ENCODE measurements around the gene RPRD1A. TPM values are rescaled to one million over a fixed set of nuclear protein-coding genes. Genes with fewer than 3 reads are reported as not detected.

Gene RPRD1A
- total RNA-seq, 2 donors from 2014 or later, result 30.6 to 31.1 TPM

GRCh38 chr18:36009214-36009613 lies 58.1 kb downstream of the RPRD1A start:
- ATAC-seq (replicated peaks in 1 of 2) (no peak), DNase-seq (no peak)
- H3K9me3 Mint-ChIP-seq, result no peaks in the 10 kb centered on the region
- H3K4me1 Mint-ChIP-seq (ENCODE audit: low read depth), result no peaks in the 10 kb centered on the region
- H3K36me3 Mint-ChIP-seq (ENCODE audit: insufficient read depth in 2 of 2), result no peaks in the 10 kb centered on the region
- H3K27ac Mint-ChIP-seq, result no peak overlapping the region
- no peak overlapping the region for H3K4me3 Mint-ChIP-seq
- H3K27me3 Mint-ChIP-seq (ENCODE audit: low read depth), result no peaks in the 10 kb centered on the region

- Mint-ChIP-seq H3K9me3 (no peaks in the 10 kb centered on the region), H3K4me3 (no peak overlapping the region), H3K36me3 (ENCODE audit: insufficient read depth in 2 of 2) (no peaks in the 10 kb centered on the region), H3K4me1 (ENCODE audit: low read depth) (no peaks in the 10 kb centered on the region), H3K27me3 (ENCODE audit: low read depth) (no peaks in the 10 kb centered on the region), H3K27ac (no peak overlapping the region)
- ATAC-seq (replicated peaks in 1 of 2) (no peak), DNase-seq (no peak)
These were observed 60.4 kb downstream of the RPRD1A start for GRCh38 chr18:36006997-36007396.

DNA sequence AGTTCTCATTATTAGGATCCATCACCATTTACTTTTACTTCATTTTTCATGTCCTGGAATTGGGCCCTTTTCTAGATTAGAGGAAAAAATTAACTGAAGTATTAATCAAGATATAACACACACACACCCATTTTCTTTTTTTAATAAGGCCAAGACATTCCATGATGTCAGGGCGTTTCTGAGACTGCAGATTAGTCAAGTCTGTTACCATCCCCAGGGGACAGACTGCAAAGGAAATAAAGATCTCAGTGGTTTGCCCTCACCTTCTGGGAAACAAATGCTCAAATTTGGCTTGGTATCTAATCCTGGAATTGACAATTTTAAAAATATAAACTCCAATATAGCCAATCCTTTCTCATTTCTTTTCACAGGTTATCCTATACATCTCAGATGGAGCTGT lies 67.4 kb downstream of the RPRD1A start:
- no peak for DNase-seq
- Mint-ChIP-seq H3K27me3 (ENCODE audit: low read depth) (no peaks in the 10 kb centered on the region), H3K4me1 (ENCODE audit: low read depth) (no peaks in the 10 kb centered on the region), H3K36me3 (ENCODE audit: insufficient read depth in 2 of 2) (no peaks in the 10 kb centered on the region), H3K9me3 (no peaks in the 10 kb centered on the region), H3K4me3 (no peak overlapping the region), H3K27ac (no peak overlapping the region)
- ATAC-seq (replicated peaks in 1 of 2), result no peak

- ATAC-seq (replicated peaks in 1 of 2) (no peak), DNase-seq (no peak)
- H3K36me3 Mint-ChIP-seq (ENCODE audit: insufficient read depth in 2 of 2), result no peaks in the 10 kb centered on the region
- H3K4me1 Mint-ChIP-seq (ENCODE audit: low read depth), result no peaks in the 10 kb centered on the region
- H3K27ac Mint-ChIP-seq, result no peak overlapping the region
- no peak overlapping the region for H3K4me3 Mint-ChIP-seq
- H3K27me3 Mint-ChIP-seq (ENCODE audit: low read depth), result no peaks in the 10 kb centered on the region
- H3K9me3 Mint-ChIP-seq, result no peaks in the 10 kb centered on the region
These were observed 68.4 kb downstream of the RPRD1A start for GRCh38 chr18:35998967-35999366.

DNA sequence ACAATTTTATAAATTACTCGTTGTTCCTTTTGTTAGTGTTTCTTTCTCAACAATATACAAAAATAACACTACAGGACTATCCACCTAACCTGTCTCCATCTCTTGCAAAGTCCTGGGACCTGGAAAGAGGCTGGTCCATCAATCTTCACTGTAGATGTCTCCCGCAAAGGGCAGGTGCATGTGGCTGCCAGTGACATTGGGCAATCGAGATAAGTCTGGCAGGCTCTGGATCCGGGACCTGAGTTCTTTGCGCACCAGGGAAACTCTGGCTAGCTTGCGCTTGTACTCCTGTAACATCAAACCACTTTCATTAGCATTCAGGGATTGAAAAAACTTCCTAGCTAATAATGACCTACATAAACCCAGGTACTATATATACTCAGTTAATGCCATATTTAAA lies 74.3 kb downstream of the RPRD1A start:
- H3K4me3 Mint-ChIP-seq, result no peak overlapping the region
- H3K27ac Mint-ChIP-seq, result no peak overlapping the region
- DNase-seq, result no peak
- no peaks in the 10 kb centered on the region for H3K4me1 Mint-ChIP-seq (ENCODE audit: low read depth)
- no peaks in the 10 kb centered on the region for H3K9me3 Mint-ChIP-seq
- H3K27me3 Mint-ChIP-seq (ENCODE audit: low read depth), result no peaks in the 10 kb centered on the region
- H3K36me3 Mint-ChIP-seq (ENCODE audit: insufficient read depth in 2 of 2), result no peaks in the 10 kb centered on the region
- ATAC-seq (replicated peaks in 1 of 2), result no peak

- H3K9me3 Mint-ChIP-seq, result no peaks in the 10 kb centered on the region
- no peak for DNase-seq
These were observed 75.7 kb downstream of the RPRD1A start for GRCh38 chr18:35991696-35992095.

DNA sequence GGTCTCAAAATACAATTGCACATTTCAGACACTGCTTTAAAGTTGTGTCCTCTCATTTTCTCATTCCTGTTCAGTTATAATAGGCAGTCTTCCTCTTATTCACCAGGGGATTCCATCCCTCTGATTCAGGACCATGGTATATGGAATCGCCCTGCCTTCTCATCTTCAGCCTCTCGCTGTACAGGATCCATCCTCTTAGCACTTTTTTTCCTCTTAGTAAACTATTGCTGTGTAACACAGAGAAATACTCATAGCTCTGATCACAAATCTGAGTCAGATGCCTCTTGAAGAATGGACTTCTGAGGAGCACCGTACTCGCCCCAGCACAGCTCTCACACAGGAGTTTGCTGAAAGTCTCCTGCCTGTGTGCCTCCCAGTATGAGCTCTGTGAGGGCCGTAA lies 83.5 kb downstream of the RPRD1A start:
- Mint-ChIP-seq H3K4me1 (ENCODE audit: low read depth) (no peaks in the 10 kb centered on the region), H3K27me3 (ENCODE audit: low read depth) (no peaks in the 10 kb centered on the region), H3K4me3 (no peak overlapping the region), H3K9me3 (no peaks in the 10 kb centered on the region), H3K27ac (no peak overlapping the region), H3K36me3 (ENCODE audit: insufficient read depth in 2 of 2) (peaks cover 2 to 25% of the 10 kb centered on the region in 2 donors)
- no peak for ATAC-seq (replicated peaks in 1 of 2)
- DNase-seq, result no peak

More at GRCh38 chr18:35991696-35992095, 75.7 kb downstream of the RPRD1A start:
- H3K27ac Mint-ChIP-seq, result no peak overlapping the region
- no peak for ATAC-seq (replicated peaks in 1 of 2)
- H3K27me3 Mint-ChIP-seq (ENCODE audit: low read depth), result no peaks in the 10 kb centered on the region
- peaks cover 0 to 4% of the 10 kb centered on the region in 2 donors for H3K36me3 Mint-ChIP-seq (ENCODE audit: insufficient read depth in 2 of 2)
- no peaks in the 10 kb centered on the region for H3K4me1 Mint-ChIP-seq (ENCODE audit: low read depth)
- H3K4me3 Mint-ChIP-seq, result no peak overlapping the region

DNA sequence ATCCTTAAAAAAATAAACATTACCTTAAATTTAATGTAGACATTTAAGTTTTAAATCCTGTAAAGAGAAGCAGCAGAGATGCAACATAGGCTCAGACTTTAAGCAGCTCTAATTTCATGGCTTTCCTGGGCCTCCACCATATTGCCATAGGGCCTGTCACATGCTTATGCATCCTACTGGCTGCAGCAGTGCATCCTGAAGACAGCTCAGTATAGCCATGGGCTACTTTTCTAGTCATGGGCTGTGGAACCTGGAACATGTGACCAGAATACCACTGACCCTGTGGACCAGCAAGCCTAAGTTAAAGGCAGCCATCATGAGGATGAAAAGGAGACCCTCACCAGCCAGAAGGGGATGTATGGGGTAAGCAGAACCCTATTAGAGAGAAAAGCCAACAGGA lies 84.2 kb downstream of the RPRD1A start:
- H3K27me3 Mint-ChIP-seq (ENCODE audit: low read depth), result no peaks in the 10 kb centered on the region
- no peaks in the 10 kb centered on the region for H3K9me3 Mint-ChIP-seq
- no peak for ATAC-seq (replicated peaks in 1 of 2)
- no peak overlapping the region for H3K27ac Mint-ChIP-seq
- DNase-seq, result no peak
- H3K36me3 Mint-ChIP-seq (ENCODE audit: insufficient read depth in 2 of 2), result peaks cover 2 to 30% of the 10 kb centered on the region in 2 donors
- H3K4me3 Mint-ChIP-seq, result no peak overlapping the region
- no peaks in the 10 kb centered on the region for H3K4me1 Mint-ChIP-seq (ENCODE audit: low read depth)

- no peak for DNase-seq
- H3K36me3 Mint-ChIP-seq (ENCODE audit: insufficient read depth in 2 of 2), result peaks cover 7 to 36% of the 10 kb centered on the region in 2 donors
- no peaks in the 10 kb centered on the region for H3K9me3 Mint-ChIP-seq
- peak overlapping the region; percentile 24 for H3K27ac Mint-ChIP-seq
- H3K4me3 Mint-ChIP-seq, result no peak overlapping the region
- H3K27me3 Mint-ChIP-seq (ENCODE audit: low read depth), result no peaks in the 10 kb centered on the region
- no peak for ATAC-seq (replicated peaks in 1 of 2)
- H3K4me1 Mint-ChIP-seq (ENCODE audit: low read depth), result no peaks in the 10 kb centered on the region
These were observed 84.8 kb downstream of the RPRD1A start for GRCh38 chr18:35982409-35983114.

GRCh38 chr18:35979112-35979511 lies 88.2 kb downstream of the RPRD1A start:
- DNase-seq (no peak), ATAC-seq (replicated peaks in 1 of 2) (no peak)
- H3K36me3 Mint-ChIP-seq (ENCODE audit: insufficient read depth in 2 of 2), result peaks cover 12 to 48% of the 10 kb centered on the region in 2 donors
- H3K27me3 Mint-ChIP-seq (ENCODE audit: low read depth), result no peaks in the 10 kb centered on the region
- no peaks in the 10 kb centered on the region for H3K9me3 Mint-ChIP-seq
- no peak overlapping the region for H3K4me3 Mint-ChIP-seq
- peaks cover 9% of the 10 kb centered on the region for H3K4me1 Mint-ChIP-seq (ENCODE audit: low read depth)
- no peak overlapping the region for H3K27ac Mint-ChIP-seq

DNA sequence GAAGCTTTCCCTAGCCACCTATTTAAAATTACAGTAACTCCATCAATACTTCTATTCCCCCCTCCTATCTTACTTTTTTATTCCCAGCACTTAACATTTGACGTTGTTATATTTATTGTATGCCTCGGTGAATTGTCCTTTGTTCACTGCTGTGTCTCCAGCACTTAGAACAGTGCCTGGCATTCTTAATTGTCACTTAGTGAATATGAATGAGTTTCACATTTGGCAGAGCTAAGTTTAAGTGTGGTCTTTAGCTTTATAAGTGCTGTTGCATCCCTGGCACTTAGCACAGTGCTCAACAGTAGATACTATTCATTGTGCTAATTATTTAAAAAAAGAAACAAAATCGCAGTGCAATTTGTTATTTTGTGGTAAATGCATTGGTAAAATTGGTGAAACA lies 93.2 kb downstream of the RPRD1A start:
- Mint-ChIP-seq H3K9me3 (no peaks in the 10 kb centered on the region), H3K27me3 (ENCODE audit: low read depth) (no peaks in the 10 kb centered on the region), H3K4me3 (peak overlapping the region; percentile 92 to 100), H3K36me3 (ENCODE audit: insufficient read depth in 2 of 2) (peaks cover 20 to 35% of the 10 kb centered on the region in 2 donors), H3K4me1 (ENCODE audit: low read depth) (peaks cover 40% of the 10 kb centered on the region), H3K27ac (peak overlapping the region; percentile 86)
- DNase-seq (no peak), ATAC-seq (replicated peaks in 1 of 2) (no peak)

- H3K4me3 Mint-ChIP-seq, result peak overlapping the region; percentile 92 to 100
- H3K27me3 Mint-ChIP-seq (ENCODE audit: low read depth), result no peaks in the 10 kb centered on the region
- H3K4me1 Mint-ChIP-seq (ENCODE audit: low read depth), result peaks cover 44% of the 10 kb centered on the region
- DNase-seq, result no peak
- H3K27ac Mint-ChIP-seq, result peak overlapping the region; percentile 86
- H3K36me3 Mint-ChIP-seq (ENCODE audit: insufficient read depth in 2 of 2), result peaks cover 20 to 34% of the 10 kb centered on the region in 2 donors
- no peak for ATAC-seq (replicated peaks in 1 of 2)
- no peaks in the 10 kb centered on the region for H3K9me3 Mint-ChIP-seq
These were observed 93.7 kb downstream of the RPRD1A start for GRCh38 chr18:35973650-35974049.

GRCh38 chr18:35972197-35973000 lies 95.0 kb downstream of the RPRD1A start, which contains the start of gene RMP24:
RMP24 (plus strand) TSS chr18:35972679.
- Mint-ChIP-seq H3K27ac (peak within 1 kb of the TSS; percentile 96), H3K4me1 (ENCODE audit: low read depth) (peaks cover 51% of the 10 kb centered on the region), H3K4me3 (peak within 1 kb of the TSS; percentile 92 to 100), H3K36me3 (ENCODE audit: insufficient read depth in 2 of 2) (peaks cover 14 to 21% of the 10 kb centered on the region in 2 donors), H3K9me3 (no peaks in the 10 kb centered on the region), H3K27me3 (ENCODE audit: low read depth) (no peaks in the 10 kb centered on the region)
- ATAC-seq (replicated peaks in 1 of 2) (peak; percentile 91 to 93), DNase-seq (peak; percentile 93 to 94)
